OCI-LY1 (cell line): ENCODE results near the gene RAD51B.
"Not testable (repeated sequence)": the region's sequence is repeated elsewhere in the genome, so short reads cannot be mapped to it uniquely, and the experiment has no call there.

Experiments used
- H2AFZ ChIP-seq: fragments of 200-600 bp; sonication (generic), shearing (Covaris generic); 2 replicates; pipeline ENCODE4 v1.6.0; 2014; ENCODE audit warnings: antibody characterized with exemption, mild to moderate bottlenecking, low read length
- H3F3A ChIP-seq: fragments of 200-600 bp; sonication (generic), shearing (Covaris generic); 2 replicates; pipeline ENCODE4 v1.6.0; 2014; ENCODE audit warnings: mild to moderate bottlenecking, antibody characterized with exemption, low read length, moderate library complexity; ENCODE audit not compliant: insufficient read depth
- H3K27ac ChIP-seq: fragments of 200-600 bp; sonication (generic); 2 replicates; pipeline ENCODE4 v1.5.1; 2014; ENCODE audit warnings: low read length, mixed run types, mild to moderate bottlenecking, low read depth; ENCODE audit not compliant: poor library complexity, severe bottlenecking
- H3K27me3 ChIP-seq: fragments of 200-600 bp; sonication (generic); 2 replicates; pipeline ENCODE4 v1.6.0; 2014; ENCODE audit warnings: antibody characterized with exemption, mild to moderate bottlenecking, low read length, moderate library complexity; ENCODE audit not compliant: insufficient read depth
- H3K36me3 ChIP-seq: fragments of 200-600 bp; sonication (generic); 2 replicates; pipeline ENCODE4 v1.6.1; 2014; ENCODE audit warnings: mild to moderate bottlenecking, antibody characterized with exemption, low read length, moderate library complexity, mixed read lengths; ENCODE audit not compliant: insufficient read depth
- H3K4me1 ChIP-seq: fragments of 200-600 bp; sonication (generic); 2 replicates; pipeline ENCODE4 v1.5.1; 2014; ENCODE audit warnings: mild to moderate bottlenecking, low read length, moderate library complexity; ENCODE audit not compliant: insufficient read depth, severe bottlenecking
- H3K4me2 ChIP-seq: fragments of 200-600 bp; sonication (generic), shearing (Covaris generic); 2 replicates; pipeline ENCODE4 v1.6.1; 2014; ENCODE audit warnings: low read length
- H3K4me3 ChIP-seq: fragments of 200-600 bp; sonication (generic); 2 replicates; pipeline ENCODE4 v1.5.1; 2014; ENCODE audit warnings: low read length, low read depth, mild to moderate bottlenecking, mixed read lengths; ENCODE audit not compliant: poor library complexity, severe bottlenecking
- H3K79me2 ChIP-seq: fragments of 200-600 bp; shearing (Covaris generic); 2 replicates; pipeline ENCODE4 v1.6.1; 2016; ENCODE audit warnings: mixed run types, low read length, mixed read lengths; ENCODE audit not compliant: insufficient read depth
- H3K9ac ChIP-seq: fragments of 200-600 bp; sonication (generic), shearing (Covaris generic); 2 replicates; pipeline ENCODE4 v1.6.1; 2014; ENCODE audit warnings: mild to moderate bottlenecking, low read length, mixed read lengths
- H3K9me2 ChIP-seq: fragments of 200-600 bp; sonication (generic), shearing (Covaris generic); 2 replicates; pipeline ENCODE4 v1.6.1; 2014; ENCODE audit warnings: low read depth, mild to moderate bottlenecking, low read length, mixed read lengths
- H3K9me3 ChIP-seq: fragments of 200-600 bp; shearing (Covaris generic); 2 replicates; pipeline ENCODE4 v1.6.1; 2014; ENCODE audit warnings: low read length, mixed read lengths
- H4K20me1 ChIP-seq: fragments of 200-600 bp; sonication (generic), shearing (Covaris generic); 2 replicates; pipeline ENCODE4 v1.6.0; 2016; ENCODE audit warnings: mild to moderate bottlenecking, low read length; ENCODE audit not compliant: insufficient read depth
- EZH2 ChIP-seq: fragments of 200-600 bp; sonication (generic), shearing (Covaris generic); IDR thresholded peaks from 2 replicates; pipeline ENCODE4 v1.8.0; 2017; ENCODE audit warnings: borderline replicate concordance, mixed run types, mild to moderate bottlenecking, antibody characterized with exemption, low read length, moderate library complexity, mixed read lengths
- TF ChIP-seq, protein P1 (sequence below): fragments of 200-600 bp; sonication (generic), shearing (Covaris generic); IDR thresholded peaks from 2 replicates; pipeline ENCODE4 v1.5.1; 2017; ENCODE audit warnings: mild to moderate bottlenecking, antibody characterized with exemption, low read length, moderate library complexity, mixed read lengths

Gene RAD51B

GRCh38 chr14:68043752-68044151 is 224.2 kb downstream of the RAD51B start:
- H3K4me2 ChIP-seq = no peak overlapping the region
- no peaks in the 10 kb centered on the region for H3K4me1 ChIP-seq
- no peaks in the 10 kb centered on the region for H3K36me3 ChIP-seq
- H3K9me3 ChIP-seq = no peaks in the 10 kb centered on the region
- no peak overlapping the region for H3K9ac ChIP-seq
- H3F3A ChIP-seq = no peaks in the 10 kb centered on the region
- H4K20me1 ChIP-seq = no peaks in the 10 kb centered on the region
- H3K9me2 ChIP-seq = no peaks in the 10 kb centered on the region
- no peaks in the 10 kb centered on the region for H3K79me2 ChIP-seq
- no peak overlapping the region for H3K27ac ChIP-seq
- H3K27me3 ChIP-seq = no peaks in the 10 kb centered on the region
- TF ChIP-seq, protein P1, sequence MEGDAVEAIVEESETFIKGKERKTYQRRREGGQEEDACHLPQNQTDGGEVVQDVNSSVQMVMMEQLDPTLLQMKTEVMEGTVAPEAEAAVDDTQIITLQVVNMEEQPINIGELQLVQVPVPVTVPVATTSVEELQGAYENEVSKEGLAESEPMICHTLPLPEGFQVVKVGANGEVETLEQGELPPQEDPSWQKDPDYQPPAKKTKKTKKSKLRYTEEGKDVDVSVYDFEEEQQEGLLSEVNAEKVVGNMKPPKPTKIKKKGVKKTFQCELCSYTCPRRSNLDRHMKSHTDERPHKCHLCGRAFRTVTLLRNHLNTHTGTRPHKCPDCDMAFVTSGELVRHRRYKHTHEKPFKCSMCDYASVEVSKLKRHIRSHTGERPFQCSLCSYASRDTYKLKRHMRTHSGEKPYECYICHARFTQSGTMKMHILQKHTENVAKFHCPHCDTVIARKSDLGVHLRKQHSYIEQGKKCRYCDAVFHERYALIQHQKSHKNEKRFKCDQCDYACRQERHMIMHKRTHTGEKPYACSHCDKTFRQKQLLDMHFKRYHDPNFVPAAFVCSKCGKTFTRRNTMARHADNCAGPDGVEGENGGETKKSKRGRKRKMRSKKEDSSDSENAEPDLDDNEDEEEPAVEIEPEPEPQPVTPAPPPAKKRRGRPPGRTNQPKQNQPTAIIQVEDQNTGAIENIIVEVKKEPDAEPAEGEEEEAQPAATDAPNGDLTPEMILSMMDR = no peak
- no peak for TF ChIP-seq EZH2
- H2AFZ ChIP-seq = no peak overlapping the region
- no peak overlapping the region for H3K4me3 ChIP-seq

DNA sequence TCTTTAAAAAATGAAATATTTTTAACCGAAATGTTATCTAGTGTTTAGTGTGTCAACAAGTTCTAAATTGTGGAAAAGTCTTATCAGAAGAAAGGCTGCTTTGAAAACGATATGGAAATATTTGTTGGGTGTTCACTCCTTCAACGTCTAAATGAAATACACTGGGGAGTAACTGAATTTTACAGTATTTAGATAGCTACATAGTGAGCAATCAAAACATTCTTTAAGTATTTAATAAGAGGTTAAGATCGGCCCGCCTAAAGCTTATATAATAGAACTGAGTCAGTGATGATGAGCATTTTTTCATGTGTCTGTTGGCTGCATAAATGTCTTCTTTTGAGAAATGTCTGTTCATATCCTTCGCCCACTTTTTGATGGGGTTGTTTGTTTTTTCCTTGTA is 228.3 kb downstream of the RAD51B start:
- Histone ChIP-seq H3K4me2 (no peak overlapping the region), H3K27me3 (no peaks in the 10 kb centered on the region), H3K36me3 (no peaks in the 10 kb centered on the region), H2AFZ (no peak overlapping the region), H3K4me3 (no peak overlapping the region), H3K4me1 (no peaks in the 10 kb centered on the region), H4K20me1 (no peaks in the 10 kb centered on the region), H3K79me2 (no peaks in the 10 kb centered on the region), H3K9me3 (no peaks in the 10 kb centered on the region), H3K27ac (no peak overlapping the region), H3K9ac (no peak overlapping the region), H3F3A (no peaks in the 10 kb centered on the region), H3K9me2 (no peaks in the 10 kb centered on the region)
- no peak for TF ChIP-seq EZH2
- TF ChIP-seq, protein P1 = no peak

- not testable (repeated sequence) for H3K4me2 ChIP-seq, H3K27ac ChIP-seq, H2AFZ ChIP-seq, H3K79me2 ChIP-seq, H3K36me3 ChIP-seq, H4K20me1 ChIP-seq, H3K9me3 ChIP-seq, H3K4me1 ChIP-seq, H3K9ac ChIP-seq, H3K4me3 ChIP-seq, H3K27me3 ChIP-seq, H3F3A ChIP-seq, H3K9me2 ChIP-seq
Measured at GRCh38 chr14:68048815-68049214, 229.2 kb downstream of the RAD51B start.

DNA sequence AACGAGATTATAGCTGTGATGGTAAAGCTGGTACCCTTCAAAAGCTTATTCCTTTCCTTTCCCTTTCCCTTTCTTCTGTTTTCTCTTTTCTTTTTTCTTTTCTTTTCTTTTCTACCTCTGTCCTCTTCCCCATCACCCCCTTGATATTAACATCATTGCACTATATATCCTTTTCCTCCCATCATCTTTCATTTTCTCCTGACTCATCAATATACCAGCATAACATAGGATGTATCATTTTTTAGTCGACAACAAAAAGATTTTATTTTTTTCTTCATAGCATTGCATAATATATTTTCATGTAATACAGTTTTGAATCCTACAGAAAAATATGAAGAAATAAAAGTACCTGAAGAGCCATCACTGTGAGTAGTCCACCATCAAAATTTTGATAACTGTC is 230.6 kb downstream of the RAD51B start:
- Histone ChIP-seq H3K27ac (no peak overlapping the region), H3F3A (no peaks in the 10 kb centered on the region), H3K4me1 (no peaks in the 10 kb centered on the region), H3K36me3 (no peaks in the 10 kb centered on the region), H3K9me3 (no peaks in the 10 kb centered on the region), H3K4me3 (no peak overlapping the region), H3K9me2 (no peaks in the 10 kb centered on the region), H3K4me2 (no peak overlapping the region), H3K79me2 (no peaks in the 10 kb centered on the region), H3K9ac (no peak overlapping the region), H4K20me1 (no peaks in the 10 kb centered on the region), H3K27me3 (no peaks in the 10 kb centered on the region), H2AFZ (no peak overlapping the region)
- TF ChIP-seq EZH2 = no peak
- TF ChIP-seq, protein P1 = no peak
